Aorta (tissue), 5 donors: ENCODE results near the gene TBCK. TPM values are rescaled to one million over a fixed set of nuclear protein-coding genes. Genes with fewer than 3 reads are reported as not detected.

ENCODE experiments used
- ATAC-seq: fragments of 200-7000 bp; cut with Tn5 transposase; one replicate; pipeline ENCODE4 v1.9.1; 2022; ENCODE audit warnings: moderate library complexity; ENCODE audit not compliant: low FRiP score
- DNase-seq, 2 donors: peaks; one replicate each; pipeline ENCODE4 v3.0.0-alpha.2; 2020
- H3K27ac ChIP-seq, 2 donors: one replicate each; pipeline ENCODE4 v1.5.1; 2013; ENCODE audit warnings: low read length in 2 of 2, mild to moderate bottlenecking in 2 of 2, moderate library complexity in 2 of 2, control low read depth in 1 of 2, inconsistent platforms in 1 of 2, low read depth in 1 of 2
- H3K27me3 ChIP-seq, 2 donors: one replicate each; pipeline ENCODE4 v1.6.1; 2013; ENCODE audit warnings: control low read depth in 1 of 2, low read length in 1 of 2, mild to moderate bottlenecking in 1 of 2, moderate library complexity in 1 of 2; ENCODE audit not compliant: insufficient read depth in 2 of 2, control insufficient read depth in 1 of 2
- H3K36me3 ChIP-seq, 2 donors: one replicate each; pipeline ENCODE4 v1.6.1; 2013; ENCODE audit warnings: control low read depth in 1 of 2, low read length in 1 of 2, mild to moderate bottlenecking in 1 of 2; ENCODE audit not compliant: insufficient read depth in 2 of 2, control insufficient read depth in 1 of 2
- H3K4me1 ChIP-seq, 2 donors: one replicate each; pipeline ENCODE4 v1.6.1; 2013; ENCODE audit warnings: low read length in 2 of 2, control low read depth in 1 of 2, mild to moderate bottlenecking in 1 of 2, moderate library complexity in 1 of 2; ENCODE audit not compliant: insufficient read depth in 2 of 2, control insufficient read depth in 1 of 2
- H3K4me3 ChIP-seq, 2 donors: one replicate each; pipeline ENCODE4 v1.5.1; 2013; ENCODE audit warnings: low read length in 2 of 2, control low read depth in 1 of 2, mild to moderate bottlenecking in 1 of 2
- H3K9me3 ChIP-seq: one replicate; pipeline ENCODE4 v1.6.1; 2013; ENCODE audit warnings: mild to moderate bottlenecking, low read length; ENCODE audit not compliant: control insufficient read depth
- WGBS, 2 donors: extraction: QIAGEN DNeasy Blood & Tissue Kit; methylation state at CpG; one replicate each; pipeline ENCODE4 v1.1.7; 2013; 5-methylcytosine and 5-hydroxymethylcytosine counted together
- intact Hi-C, 2 donors: fragments of 100-400 bp; cut with DNase I; formaldehyde crosslinking; loops; one replicate each; pipeline versions ENCODE4 v1.14.2 to v1.15.0; 2022
- polyA plus RNA-seq, 2 donors: library from polyadenylated mRNA; stranded (reverse); fragments of 200-250 nt; gene quantifications; one replicate each; pipeline ENCODE4 v1.2.3, GENCODE V29; 2013
- total RNA-seq, 2 donors: library from RNA; stranded (reverse); fragmentation: NEBNext Ultra II Directional; extraction: Animal tissue kit (Norgen Biotek cat#: 25700); gene quantifications; one replicate each; pipeline ENCODE4 v1.2.1, GENCODE V29; 2021
- donor health status: healthy with polysubstance abuse.
- donor health status: Bipolar disorder and iron deficiency.
- donor health status: DM: no; HTN: no; CAD: no.
- donor health status: DM: no; HTN: no; CAD: no.
- donor health status: DM: yes; HTN: yes; CAD: no.

The TBCK gene
- total and polyA plus RNA-seq, 4 donors, result 8.3 to 64.1 (median 31.1) TPM

DNA sequence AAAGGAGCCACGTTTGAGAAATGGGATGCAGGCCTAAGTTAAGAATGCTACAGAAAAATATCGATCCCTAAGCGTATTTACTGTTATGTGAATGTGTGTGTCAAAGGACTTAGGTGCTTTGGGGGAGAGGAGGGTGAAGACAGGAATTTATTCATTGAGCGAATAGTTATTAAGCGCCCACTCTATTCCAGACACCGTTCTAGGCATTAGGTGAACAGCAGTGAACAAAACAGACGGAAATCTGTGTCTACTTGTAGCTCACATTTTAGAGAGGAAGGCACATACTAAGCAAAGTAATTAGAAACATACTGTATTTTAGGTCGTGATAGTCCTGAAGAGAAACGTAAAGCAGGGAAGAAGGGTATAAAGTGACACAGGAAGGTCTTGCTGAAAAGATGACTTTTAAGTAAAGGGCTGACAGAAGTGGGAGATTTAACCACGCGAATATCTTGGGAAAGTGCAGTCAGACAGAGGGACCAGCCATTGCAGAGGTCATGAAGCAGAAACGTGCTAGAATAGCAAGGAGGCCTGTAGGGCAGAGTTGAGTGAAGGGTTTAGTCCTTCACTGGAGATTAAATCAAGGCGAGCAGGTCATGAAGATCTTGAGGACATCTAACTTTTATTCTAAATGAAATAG, 882 bp upstream of the TBCK start:
- Histone ChIP-seq H3K4me3 (peak overlapping the region; percentile 60 to 98), H3K27ac (peak overlapping the region; percentile 92 to 98), H3K36me3 (no peaks in the 10 kb centered on the region), H3K4me1 (peaks cover 0 to 3% of the 10 kb centered on the region in 2 donors), H3K27me3 (no peaks in the 10 kb centered on the region), H3K9me3 (no peaks in the 10 kb centered on the region)
- 4% methylated on average over 13 of the region's 13 CpGs for WGBS, 2 donors
- intact Hi-C loops, result loop anchor here (5.0 kb wide), 1 partner anchor 50 kb away; the partner anchor contains the start of gene GIMD1 (in 2 of the 2)
- DNase-seq (no peak), ATAC-seq (no peak)

DNA sequence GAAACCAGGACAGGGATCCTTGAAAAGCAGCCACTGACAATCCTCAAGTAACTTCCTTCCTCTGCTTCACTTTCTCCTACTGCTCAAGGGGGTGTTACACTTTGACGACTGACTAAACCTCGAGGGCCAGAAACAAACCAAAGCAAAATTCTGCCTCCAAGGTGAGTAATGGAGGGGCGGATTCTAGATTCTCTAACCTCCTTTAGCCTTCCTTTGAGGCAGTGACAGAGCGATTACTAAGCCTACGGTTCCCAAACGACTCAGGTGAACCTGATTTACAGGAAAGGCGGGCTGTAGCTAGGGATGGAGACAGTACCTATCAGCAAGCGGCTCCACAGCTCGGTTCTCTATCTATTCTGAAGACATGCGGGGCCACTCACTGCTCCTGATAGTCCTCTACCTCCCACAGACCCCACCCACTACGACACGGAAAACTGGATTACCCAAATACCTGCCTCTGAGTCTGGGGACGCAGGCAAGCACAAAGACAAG, 487 bp downstream of the TBCK start:
- intact Hi-C loops, result loop anchor here (5.0 kb wide), 1 partner anchor 52 kb away; the partner anchor contains the start of gene GIMD1 (in 2 of the 2)
- Histone ChIP-seq H3K36me3 (no peaks in the 10 kb centered on the region), H3K4me1 (peaks cover 0 to 3% of the 10 kb centered on the region in 2 donors), H3K27ac (peak overlapping the region; percentile 70 to 98), H3K27me3 (no peaks in the 10 kb centered on the region), H3K9me3 (no peaks in the 10 kb centered on the region), H3K4me3 (peak overlapping the region; percentile 60 to 98)
- ATAC-seq (peak; percentile 3), DNase-seq (peak in 1 of 2 donors; percentile 47)
- 0 to 1% methylated on average over 13 of the region's 13 CpGs for WGBS, 2 donors

DNA sequence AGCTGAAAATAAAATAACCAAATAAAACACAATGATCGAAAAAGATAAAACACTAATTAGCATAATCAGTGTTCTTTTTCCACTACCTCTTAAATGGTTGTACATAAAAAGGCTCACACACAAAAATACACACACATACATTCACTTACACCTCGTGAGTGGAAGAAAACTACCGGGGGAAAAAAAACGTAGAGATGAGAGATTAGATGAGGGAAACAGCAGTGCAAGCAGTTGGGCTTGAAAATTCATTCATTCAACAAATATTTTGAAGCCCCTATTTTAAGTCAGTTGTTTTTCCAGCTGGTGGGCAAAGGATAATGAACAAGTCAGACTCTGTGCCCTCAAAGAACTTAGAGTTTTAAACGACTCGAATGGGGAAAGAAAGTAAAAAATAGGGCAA, 1.0 kb downstream of the TBCK start:
- H3K27ac ChIP-seq, result no peak overlapping the region
- H3K4me3 ChIP-seq, result peak overlapping the region; percentile 41 to 60
- 27 to 33% methylated on average over 6 of the region's 6 CpGs for WGBS, 2 donors
- intact Hi-C loops, result loop anchor here (5.0 kb wide), 2 partner anchors 48 to 52 kb away; partner anchors contain the start of gene GIMD1 (in 2 of the 2)
- H3K36me3 ChIP-seq, result no peaks in the 10 kb centered on the region
- H3K9me3 ChIP-seq, result no peaks in the 10 kb centered on the region
- H3K27me3 ChIP-seq, result no peaks in the 10 kb centered on the region
- no peak for ATAC-seq
- DNase-seq, result no peak
- H3K4me1 ChIP-seq, result peaks cover 0 to 3% of the 10 kb centered on the region in 2 donors

DNA sequence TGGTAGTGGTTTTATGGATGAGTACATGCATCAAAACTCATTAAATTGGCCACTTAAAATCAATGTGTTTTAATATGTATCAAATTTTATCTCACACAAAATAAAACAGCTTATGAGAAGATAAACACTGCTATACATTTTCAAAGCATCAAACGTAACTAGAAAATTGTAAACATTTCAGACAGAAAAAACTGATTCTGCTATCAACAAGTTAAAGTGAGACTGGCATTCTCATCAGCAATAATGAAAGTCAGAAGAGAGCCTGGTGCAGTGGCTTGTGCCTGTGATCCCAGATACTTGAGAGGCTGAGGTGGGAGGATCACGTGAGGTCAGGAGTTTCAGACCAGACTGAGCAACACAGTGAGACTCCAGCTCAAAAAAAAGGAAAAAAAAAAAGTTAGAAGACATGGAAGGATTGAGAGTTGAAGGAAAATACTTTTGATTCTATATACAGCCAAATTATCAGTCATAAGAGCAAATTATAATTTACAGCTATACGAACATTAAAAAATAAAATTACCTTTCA, 2.9 kb downstream of the TBCK start:
- H3K36me3 ChIP-seq, result no peaks in the 10 kb centered on the region
- H3K9me3 ChIP-seq, result no peaks in the 10 kb centered on the region
- no peaks in the 10 kb centered on the region for H3K27me3 ChIP-seq
- peak overlapping the region in 1 of 2 donors; percentile 35 for H3K27ac ChIP-seq
- intact Hi-C loops, result loop anchor here in 1 of 2 donors (5.0 kb wide), 1 partner anchor 46 kb away; no protein-coding TSS in a partner anchor
- H3K4me3 ChIP-seq, result no peak overlapping the region
- WGBS, 2 donors, result 61 to 68% methylated on average over 3 of the region's 3 CpGs
- peaks cover 0 to 6% of the 10 kb centered on the region in 2 donors for H3K4me1 ChIP-seq
- ATAC-seq (no peak), DNase-seq (no peak)

DNA sequence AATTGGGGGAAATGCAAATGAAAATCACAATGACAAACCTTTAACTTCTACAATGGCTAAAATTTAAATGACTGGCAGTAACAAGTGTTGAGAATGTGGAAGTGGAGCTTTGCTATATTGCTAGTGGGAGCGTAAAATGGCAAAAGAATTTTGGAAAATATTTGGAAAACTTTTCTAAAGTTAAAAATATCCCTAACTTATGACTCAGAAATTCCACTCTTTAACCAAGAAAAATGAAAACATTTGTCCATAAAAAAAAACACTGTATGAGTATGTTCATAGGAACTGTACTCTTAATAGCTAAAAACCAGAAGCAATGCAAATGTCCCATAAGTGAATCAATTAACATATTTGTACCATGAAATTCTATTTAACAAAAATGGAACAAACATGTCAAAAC, 3.6 kb downstream of the TBCK start:
- 7 to 13% methylated on average over 1 of the region's 1 CpG for WGBS, 2 donors
- ATAC-seq, result no peak
- H3K4me1 ChIP-seq, result peaks cover 0 to 6% of the 10 kb centered on the region in 2 donors
- DNase-seq, result no peak
- no peak overlapping the region for H3K27ac ChIP-seq
- no peaks in the 10 kb centered on the region for H3K27me3 ChIP-seq
- no peak overlapping the region for H3K4me3 ChIP-seq
- intact Hi-C loops, result loop anchor here in 1 of 2 donors (5.0 kb wide), 1 partner anchor 45 kb away; no protein-coding TSS in a partner anchor
- no peaks in the 10 kb centered on the region for H3K9me3 ChIP-seq
- H3K36me3 ChIP-seq, result no peaks in the 10 kb centered on the region

DNA sequence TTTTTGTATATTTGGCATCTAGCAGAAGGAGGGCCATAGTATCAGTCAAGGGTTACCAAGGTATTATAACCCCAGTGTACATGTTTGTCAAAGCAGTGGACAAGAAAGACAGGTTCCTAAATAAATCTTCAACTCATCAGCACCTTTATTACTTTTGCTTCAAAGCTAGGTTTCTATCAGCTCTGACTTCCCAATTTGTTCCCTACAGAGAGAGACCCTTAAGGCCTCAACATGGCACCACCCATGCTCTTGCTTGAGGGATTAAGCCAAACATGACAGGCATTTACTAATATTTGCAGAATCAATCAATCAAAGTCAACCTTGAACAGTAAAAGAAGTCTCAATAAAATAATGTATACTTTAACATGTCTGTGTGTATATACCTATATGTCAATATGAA, 9.4 kb downstream of the TBCK start:
- no peak for ATAC-seq
- no peak overlapping the region for H3K4me3 ChIP-seq
- no peaks in the 10 kb centered on the region for H3K27me3 ChIP-seq
- H3K4me1 ChIP-seq, result peaks cover 3 to 6% of the 10 kb centered on the region in 2 donors
- no peaks in the 10 kb centered on the region for H3K9me3 ChIP-seq
- no peak for DNase-seq
- no peaks in the 10 kb centered on the region for H3K36me3 ChIP-seq
- H3K27ac ChIP-seq, result no peak overlapping the region
- intact Hi-C loops, result no loop called here

DNA sequence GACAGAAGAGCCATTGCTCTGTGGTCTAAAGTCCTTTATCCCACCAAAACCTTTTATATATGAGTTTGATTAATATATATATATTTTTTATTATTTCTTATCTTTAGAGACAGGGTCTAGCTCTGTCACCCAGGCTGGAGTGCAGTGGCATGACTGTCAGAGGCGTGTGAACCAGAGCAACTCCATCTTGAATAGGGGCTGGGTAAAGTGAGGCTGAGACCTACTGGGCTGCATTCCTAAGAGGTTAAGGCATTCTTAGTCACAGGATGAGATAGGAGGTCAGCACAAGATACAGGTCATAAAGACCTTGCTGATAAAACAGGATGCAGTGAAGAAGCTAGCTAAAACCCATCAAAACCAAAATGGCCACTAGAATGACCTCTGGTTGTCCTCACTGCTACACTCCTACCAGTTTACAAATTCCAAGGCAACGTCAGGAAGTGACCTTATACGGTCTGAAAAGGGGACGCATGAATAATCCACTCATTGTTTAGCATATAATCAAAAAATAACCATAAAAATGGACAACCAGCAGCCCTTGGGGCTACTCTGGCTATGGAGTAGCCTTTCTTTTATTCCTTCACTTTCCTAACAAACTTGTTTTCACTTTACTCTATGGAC, 10.5 kb downstream of the TBCK start:
- WGBS, 2 donors, result 93 to 94% methylated on average over 4 of the region's 4 CpGs

DNA sequence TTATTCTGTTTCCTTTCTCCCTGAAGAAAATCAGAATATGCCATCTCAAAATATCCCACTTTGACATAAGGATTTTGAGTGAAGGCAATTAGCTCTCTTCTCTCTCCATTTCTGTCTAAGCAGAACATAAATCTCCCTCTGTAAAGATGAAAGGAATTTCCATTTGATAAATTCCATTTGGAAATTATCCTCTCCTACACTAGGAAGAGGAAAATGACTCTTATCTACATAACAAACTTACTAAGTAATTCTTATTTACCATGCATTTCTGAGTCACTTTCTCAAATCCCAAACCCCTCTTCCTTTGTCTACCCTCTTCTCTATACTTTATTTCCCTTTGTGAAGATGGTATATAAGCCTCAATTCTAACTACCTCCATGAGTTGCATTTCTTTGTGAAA, 11.4 kb downstream of the TBCK start:
- peaks cover 3 to 6% of the 10 kb centered on the region in 2 donors for H3K4me1 ChIP-seq
- intact Hi-C loops, result no loop called here
- DNase-seq (no peak), ATAC-seq (no peak)
- no peak overlapping the region for H3K4me3 ChIP-seq
- H3K36me3 ChIP-seq, result peaks cover 0 to 3% of the 10 kb centered on the region in 2 donors
- no peak overlapping the region for H3K27ac ChIP-seq
- H3K27me3 ChIP-seq, result no peaks in the 10 kb centered on the region
- no peaks in the 10 kb centered on the region for H3K9me3 ChIP-seq

More for the DNA sequence above, 10.5 kb downstream of the TBCK start:
- Histone ChIP-seq H3K27me3 (no peaks in the 10 kb centered on the region), H3K9me3 (no peaks in the 10 kb centered on the region), H3K4me1 (peaks cover 3 to 6% of the 10 kb centered on the region in 2 donors), H3K36me3 (peaks cover 0 to 3% of the 10 kb centered on the region in 2 donors), H3K4me3 (no peak overlapping the region), H3K27ac (no peak overlapping the region)
- intact Hi-C loops, result no loop called here
- ATAC-seq, result no peak
- DNase-seq, result no peak
